Measurements from ENCODE around the gene NGF.
"Not testable (repeated sequence)": the region's sequence is repeated elsewhere in the genome, so short reads cannot be mapped to it uniquely, and the experiment has no call there.

The NGF gene

GRCh38 chr1:115332813-115333608 lies 5.0 kb downstream of the NGF start:
- DNase-seq: no peak

GRCh38 chr1:115331558-115332331 lies 6.3 kb downstream of the NGF start:
- no peak for DNase-seq

GRCh38 chr1:115330480-115331013 lies 7.5 kb downstream of the NGF start:
- DNase-seq: no peak

GRCh38 chr1:115329965-115330364 lies 8.1 kb downstream of the NGF start:
- DNase-seq: no peak

DNA sequence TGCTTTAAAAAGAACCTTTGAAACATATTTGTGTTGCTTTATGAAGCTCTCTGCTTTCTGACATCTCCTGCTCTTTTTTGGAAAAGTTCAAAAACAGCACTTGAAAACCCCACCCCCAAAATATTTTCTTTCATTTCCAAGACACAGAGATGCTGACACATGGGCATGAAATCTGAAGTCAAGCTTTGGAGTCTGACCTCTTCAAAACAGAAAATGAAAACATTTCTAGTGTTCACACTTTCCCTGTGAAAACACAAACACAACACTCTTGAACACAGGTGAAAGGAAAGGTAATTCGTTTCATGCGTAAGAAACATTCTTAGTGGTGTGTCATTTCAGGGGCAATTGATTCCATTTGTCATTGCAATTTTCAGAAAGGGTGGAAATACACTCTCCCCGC lies 10.8 kb downstream of the NGF start:
- peak; percentile 33 for DNase-seq

GRCh38 chr1:115326419-115326818 lies 11.6 kb downstream of the NGF start:
- no peak for DNase-seq

DNA sequence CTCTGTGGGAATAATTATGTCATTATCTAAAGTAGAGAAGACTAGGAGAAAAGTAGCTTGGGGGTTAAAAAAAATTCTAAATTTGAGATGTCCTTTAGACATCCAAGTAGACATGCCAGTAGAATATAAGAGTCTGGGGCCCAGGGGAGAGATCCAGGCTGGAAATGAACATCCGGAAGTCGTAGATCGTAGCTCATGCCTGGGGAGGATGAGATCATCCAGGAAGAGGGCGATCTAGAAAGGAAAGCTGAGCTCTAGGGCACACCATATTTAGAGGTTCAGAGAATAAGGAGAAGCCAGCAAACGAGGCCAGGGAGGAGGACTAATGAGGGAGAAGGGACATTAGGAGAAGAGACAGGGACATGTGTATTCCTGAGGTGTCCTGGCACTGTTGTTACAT lies 12.2 kb downstream of the NGF start:
- no peak for DNase-seq

- DNase-seq: no peak
These were observed 13.2 kb downstream of the NGF start for GRCh38 chr1:115324649-115325420.

GRCh38 chr1:115323366-115324004 lies 14.6 kb downstream of the NGF start:
- DNase-seq: no peak

DNA sequence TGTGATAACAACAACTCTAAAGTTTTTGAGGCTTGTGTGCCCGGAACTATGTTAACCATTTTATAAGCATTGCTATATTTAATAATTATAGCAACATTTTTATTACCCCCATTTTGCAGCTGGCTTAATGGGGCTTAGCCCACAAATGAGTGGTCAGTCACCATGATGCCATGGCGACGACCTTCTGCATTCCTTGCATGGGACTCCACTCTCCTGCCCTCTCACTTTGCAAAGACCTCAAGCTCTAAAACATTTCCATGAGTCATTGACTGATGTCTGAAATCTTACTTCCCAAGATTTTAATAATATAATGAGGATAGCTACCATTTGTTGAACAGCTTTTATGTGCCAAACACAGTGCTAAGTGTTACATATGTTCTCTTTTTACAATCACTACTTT lies 15.4 kb downstream of the NGF start:
- DNase-seq: no peak

- no peak for DNase-seq
These were observed 17.7 kb downstream of the NGF start for GRCh38 chr1:115320377-115320776.

GRCh38 chr1:115319706-115320105 lies 18.3 kb downstream of the NGF start:
- no peak for DNase-seq

DNA sequence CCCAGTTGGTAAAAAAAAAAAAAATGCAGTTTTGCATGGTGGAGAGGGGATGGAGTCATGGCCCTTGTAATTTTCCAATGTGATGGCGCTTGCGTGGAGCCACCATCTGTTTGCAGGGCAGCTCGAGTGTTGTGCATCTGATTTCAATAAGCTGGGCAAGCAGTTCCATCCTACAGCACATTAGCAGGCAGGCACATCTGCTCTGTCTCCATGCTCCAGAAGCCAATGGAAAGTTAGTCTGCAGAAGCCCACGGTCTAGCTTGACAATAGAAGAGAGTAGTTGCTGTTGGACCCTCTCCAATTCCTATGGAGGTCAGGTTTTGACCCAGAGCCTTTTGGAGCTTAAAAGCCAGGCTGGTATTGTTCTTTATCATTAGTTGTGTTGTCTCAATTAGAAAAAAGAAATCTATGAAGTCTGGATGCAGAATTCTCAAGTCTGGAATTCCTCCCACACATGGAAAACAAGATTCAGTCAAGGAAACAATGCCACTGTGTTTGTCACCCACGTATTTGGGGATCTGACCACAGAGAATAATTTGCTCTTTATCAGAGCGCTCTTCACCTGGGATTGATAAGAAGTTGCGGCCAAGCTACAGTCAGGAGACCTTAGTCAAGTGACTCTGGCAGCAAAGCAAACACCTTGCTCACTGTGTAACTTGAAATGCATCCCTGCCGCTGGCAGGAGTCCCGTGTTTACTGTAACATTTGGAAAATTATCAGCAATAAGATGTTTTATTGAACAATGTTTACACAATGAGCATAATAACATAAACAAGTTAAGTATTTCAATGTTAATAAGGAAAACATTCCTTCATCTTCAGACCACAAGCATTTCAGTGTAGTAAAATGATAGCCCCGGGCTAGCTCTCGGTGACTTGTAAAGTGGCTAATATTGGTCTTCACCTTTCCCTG lies 20.7 kb downstream of the NGF start:
- peak; percentile 93 for DNase-seq

DNA sequence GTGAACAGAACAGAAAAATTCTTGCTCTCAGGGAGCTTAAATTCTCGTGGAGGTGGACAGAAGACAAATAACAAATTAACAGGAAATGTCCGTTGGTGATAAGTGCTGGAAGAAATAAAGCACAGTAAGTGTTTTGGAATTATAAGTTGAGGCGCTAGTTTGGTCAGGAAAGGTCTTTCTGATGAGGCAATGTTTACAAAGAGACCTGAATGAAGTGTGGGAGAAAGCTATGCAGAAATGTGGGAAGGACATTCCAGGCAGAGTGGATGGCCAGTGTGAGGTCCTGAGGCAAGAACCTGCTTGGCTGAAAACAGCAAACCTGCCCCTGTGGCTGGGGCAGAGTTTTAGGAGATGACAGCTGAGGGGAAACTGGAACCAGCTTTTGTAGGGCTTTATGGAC lies 23.3 kb downstream of the NGF start:
- DNase-seq: no peak

DNA sequence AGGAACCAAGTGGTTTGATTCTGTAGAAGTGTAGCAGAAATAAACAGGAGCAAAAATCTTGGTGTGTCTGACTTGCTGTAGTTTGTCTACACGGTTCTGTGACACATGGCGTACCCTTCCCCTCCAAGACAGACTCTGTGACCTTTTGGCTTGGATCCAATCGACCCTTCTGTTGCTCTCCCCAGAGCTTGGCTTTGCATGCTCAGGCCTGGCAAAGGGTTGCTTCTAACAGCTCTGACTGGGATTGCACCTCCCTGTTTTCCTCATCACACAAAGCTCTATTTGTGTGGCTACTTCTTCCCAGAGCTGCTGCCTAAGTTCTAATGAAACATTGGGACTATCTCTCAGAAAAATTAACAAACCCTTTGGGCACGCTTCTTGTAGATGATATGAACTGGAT lies 24.0 kb downstream of the NGF start:
- DNase-seq: peak; percentile 39

DNA sequence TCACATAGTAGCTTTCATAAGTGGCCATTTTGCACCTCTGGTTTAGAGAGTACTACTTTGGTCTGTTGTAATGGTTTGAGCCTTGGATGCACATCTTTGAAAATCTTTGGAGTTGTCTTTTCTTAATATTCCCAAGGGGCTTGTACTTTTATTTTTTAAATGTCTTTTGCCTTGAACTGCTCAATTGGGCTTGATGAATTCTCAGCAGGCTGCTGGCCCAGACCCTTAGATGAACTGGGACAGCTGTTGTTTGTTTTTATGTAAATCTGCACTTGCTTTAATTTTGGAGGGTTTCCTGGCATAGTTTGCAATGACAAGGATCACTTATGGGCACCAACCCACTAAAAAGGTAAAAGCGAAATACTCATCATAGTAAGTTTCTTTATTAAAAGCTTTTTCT lies 24.9 kb downstream of the NGF start:
- DNase-seq: peak; percentile 84

DNA sequence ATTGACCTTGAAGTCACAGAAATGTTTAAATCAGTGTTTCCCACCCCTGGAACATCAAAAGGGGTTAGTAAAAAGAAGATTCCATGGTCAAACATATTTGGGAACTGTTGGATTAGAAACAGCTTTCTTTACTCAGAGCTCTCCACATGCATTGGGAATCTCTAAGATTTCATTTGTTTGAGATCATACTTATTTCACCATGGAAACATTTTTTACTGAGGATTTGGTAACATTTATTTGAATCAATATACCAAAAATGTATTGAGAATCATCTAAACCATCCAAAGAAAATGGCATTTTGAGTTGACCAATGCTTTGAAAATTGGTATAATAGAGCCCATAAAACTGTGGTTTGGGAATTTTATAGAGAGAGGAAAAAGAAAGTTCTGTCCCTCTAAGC lies 25.3 kb downstream of the NGF start:
- no peak for DNase-seq

DNA sequence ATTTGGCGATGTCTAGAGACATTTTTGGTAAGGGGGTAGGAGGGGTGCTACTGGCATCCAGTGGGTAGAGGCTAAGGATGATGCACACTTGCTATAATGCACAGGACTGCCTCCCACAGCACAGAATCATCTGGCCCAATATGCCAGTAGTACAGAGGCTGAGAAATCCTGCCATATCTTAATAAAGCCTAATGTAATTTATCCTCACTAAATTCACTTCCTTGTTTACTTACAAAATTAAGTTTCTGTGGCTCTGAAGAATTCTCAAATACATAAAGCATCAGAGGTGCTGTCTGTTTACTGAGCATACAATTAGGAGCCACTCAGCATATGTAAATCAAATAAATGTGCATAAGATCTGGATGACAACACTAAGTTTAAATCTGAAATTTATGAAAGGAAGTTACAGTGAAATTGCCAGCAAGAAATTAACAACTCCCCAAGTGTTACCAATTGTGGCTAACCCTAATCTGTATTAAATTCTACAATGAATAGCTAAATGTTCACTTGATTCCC lies 26.5 kb downstream of the NGF start:
- DNase-seq: no peak

- DNase-seq: no peak
These were observed 27.2 kb downstream of the NGF start for GRCh38 chr1:115310581-115311473.

GRCh38 chr1:115309504-115309903 lies 28.5 kb downstream of the NGF start:
- DNase-seq: not testable (repeated sequence)

Measured in DMS79 (cell line).